ENCODE measurements around the gene SLC44A1. TPM values are rescaled to one million over a fixed set of nuclear protein-coding genes. Genes with fewer than 3 reads are reported as not detected.

The SLC44A1 gene
- total RNA-seq, 4 donors from 2014 or later: 35.4 to 62.3 (median 48.2) TPM

DNA sequence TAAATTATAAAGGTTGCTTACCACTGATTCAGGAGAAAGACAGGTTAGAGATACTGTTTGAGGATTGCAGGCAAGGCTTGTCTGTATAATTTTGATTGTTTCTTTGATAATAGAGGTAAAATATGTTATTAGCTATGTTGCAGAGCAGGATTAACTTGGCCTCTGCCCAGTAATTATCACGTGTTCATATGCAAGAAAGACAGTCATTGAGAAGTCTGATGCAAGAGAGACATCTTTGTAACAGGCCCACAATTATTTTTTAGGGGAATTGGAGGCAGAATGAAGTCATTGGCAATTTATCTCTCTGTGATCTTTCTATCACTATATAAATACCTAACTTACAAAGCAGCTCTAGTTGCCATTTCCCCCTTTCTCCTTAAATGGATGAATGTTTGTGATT is 46.0 kb downstream of the SLC44A1 start:
- no peak for ATAC-seq (ENCODE audit: low FRiP score)
- TF ChIP-seq, protein P1, sequence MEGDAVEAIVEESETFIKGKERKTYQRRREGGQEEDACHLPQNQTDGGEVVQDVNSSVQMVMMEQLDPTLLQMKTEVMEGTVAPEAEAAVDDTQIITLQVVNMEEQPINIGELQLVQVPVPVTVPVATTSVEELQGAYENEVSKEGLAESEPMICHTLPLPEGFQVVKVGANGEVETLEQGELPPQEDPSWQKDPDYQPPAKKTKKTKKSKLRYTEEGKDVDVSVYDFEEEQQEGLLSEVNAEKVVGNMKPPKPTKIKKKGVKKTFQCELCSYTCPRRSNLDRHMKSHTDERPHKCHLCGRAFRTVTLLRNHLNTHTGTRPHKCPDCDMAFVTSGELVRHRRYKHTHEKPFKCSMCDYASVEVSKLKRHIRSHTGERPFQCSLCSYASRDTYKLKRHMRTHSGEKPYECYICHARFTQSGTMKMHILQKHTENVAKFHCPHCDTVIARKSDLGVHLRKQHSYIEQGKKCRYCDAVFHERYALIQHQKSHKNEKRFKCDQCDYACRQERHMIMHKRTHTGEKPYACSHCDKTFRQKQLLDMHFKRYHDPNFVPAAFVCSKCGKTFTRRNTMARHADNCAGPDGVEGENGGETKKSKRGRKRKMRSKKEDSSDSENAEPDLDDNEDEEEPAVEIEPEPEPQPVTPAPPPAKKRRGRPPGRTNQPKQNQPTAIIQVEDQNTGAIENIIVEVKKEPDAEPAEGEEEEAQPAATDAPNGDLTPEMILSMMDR (IDR thresholded peaks at IDR 0.05): no peak
- DNase-seq (ENCODE audit: low spot score): no peak

GRCh38 chr9:105290954-105291353 is 46.5 kb downstream of the SLC44A1 start:
- TF ChIP-seq, protein P1 (IDR thresholded peaks at IDR 0.05): no peak
- DNase-seq (ENCODE audit: low spot score): no peak
- ATAC-seq (ENCODE audit: low FRiP score): no peak

DNA sequence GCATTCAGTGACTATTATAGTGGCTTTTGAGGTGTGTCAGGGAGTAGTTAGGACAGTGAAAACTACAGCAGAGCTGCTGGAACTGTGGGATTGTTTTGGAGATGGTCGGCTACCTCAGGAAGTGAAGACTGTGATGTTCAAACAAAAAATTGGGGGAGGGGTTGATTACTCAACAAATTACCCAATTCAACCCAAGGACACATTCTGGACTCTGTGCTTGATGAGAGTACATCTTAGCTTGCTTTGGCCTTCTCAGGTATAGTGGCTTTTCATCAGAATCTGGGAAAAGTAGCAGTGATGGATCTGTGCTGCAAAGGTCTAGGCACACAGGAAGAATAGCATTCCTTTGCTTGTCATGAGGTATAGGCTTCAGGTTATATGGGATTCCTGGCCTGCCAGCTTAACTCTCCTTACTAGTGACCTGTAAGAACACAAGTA is 47.0 kb downstream of the SLC44A1 start:
- ATAC-seq (ENCODE audit: low FRiP score) (no peak), DNase-seq (ENCODE audit: low spot score) (no peak)
- TF ChIP-seq, protein P1 (IDR thresholded peaks at IDR 0.05): no peak

DNA sequence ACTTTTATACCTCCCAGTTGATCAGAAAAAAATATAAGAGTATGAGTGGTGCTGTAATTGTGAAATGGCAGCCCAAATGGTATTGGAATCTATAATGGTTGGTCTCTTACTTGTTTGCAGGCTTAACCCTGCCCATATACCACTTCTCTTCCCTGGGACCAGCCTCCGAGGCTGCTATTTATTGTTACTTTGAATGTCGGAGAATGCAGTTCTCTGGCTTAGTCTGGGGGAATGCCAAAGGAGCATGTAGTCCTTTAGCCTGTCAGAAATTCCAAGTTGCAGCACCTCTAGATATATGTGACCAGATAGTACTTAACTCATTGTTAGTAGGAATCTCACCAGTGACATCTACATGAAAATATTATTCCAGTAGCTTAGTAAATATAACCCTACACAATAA is 47.5 kb downstream of the SLC44A1 start:
- no peak for ATAC-seq (ENCODE audit: low FRiP score)
- DNase-seq (ENCODE audit: low spot score): no peak
- TF ChIP-seq, protein P1 (IDR thresholded peaks at IDR 0.05): no peak

- ATAC-seq (ENCODE audit: low FRiP score) (no peak), DNase-seq (ENCODE audit: low spot score) (no peak)
- TF ChIP-seq, protein P1 (IDR thresholded peaks at IDR 0.05): no peak
These were observed 49.0 kb downstream of the SLC44A1 start for GRCh38 chr9:105293408-105293807.

DNA sequence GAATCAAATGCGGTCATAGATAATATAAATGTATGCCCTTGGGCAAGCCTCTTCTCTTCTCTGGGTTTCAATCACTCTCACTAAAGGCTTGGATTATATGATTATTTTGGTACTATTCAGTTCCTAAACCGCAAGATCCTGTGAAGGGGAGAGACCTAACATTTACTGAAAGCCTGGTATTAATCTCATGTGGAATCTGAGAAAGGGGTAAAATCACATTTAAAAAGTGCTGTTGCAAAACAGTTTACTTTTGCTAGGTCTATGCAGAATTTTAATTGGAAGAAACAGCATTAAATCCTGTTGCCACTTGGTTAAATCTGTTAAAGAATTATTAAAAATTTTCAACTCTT is 50.7 kb downstream of the SLC44A1 start:
- ATAC-seq (ENCODE audit: low FRiP score) (no peak), DNase-seq (ENCODE audit: low spot score) (no peak)
- TF ChIP-seq, protein P1 (IDR thresholded peaks at IDR 0.05): no peak

DNA sequence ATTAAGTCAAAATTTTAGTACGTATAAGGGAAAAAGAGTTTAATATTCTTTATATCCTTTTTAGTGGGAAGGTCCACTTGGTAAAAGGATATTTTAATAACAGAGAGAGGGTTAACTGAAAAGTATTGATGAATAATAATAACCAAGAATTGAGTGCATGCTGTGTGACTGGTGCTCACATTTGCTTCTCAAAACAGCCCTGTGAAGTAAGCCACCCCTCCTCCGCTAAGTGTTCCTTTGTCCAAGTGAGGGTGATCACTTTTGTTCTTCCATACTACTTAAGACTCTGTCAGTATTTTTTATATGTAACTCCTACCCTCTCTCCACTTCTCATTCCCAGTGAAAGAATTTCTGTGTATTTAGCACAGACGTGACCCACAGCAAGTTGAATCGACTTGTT is 51.5 kb downstream of the SLC44A1 start:
- DNase-seq (ENCODE audit: low spot score) (no peak), ATAC-seq (ENCODE audit: low FRiP score) (no peak)
- TF ChIP-seq, protein P1 (IDR thresholded peaks at IDR 0.05): no peak

All from omental fat pad (tissue), 4 donors.